ENCODE measurements around the gene AKAP11. TPM values are rescaled to one million over a fixed set of nuclear protein-coding genes. Genes with fewer than 3 reads are reported as not detected.

The AKAP11 gene
- total and polyA plus RNA-seq, 2 of the 13 experiments (the other 11 are each of a cell fraction or from before 2014, with no cell fraction given) = 7.2 to 9.8 TPM

DNA sequence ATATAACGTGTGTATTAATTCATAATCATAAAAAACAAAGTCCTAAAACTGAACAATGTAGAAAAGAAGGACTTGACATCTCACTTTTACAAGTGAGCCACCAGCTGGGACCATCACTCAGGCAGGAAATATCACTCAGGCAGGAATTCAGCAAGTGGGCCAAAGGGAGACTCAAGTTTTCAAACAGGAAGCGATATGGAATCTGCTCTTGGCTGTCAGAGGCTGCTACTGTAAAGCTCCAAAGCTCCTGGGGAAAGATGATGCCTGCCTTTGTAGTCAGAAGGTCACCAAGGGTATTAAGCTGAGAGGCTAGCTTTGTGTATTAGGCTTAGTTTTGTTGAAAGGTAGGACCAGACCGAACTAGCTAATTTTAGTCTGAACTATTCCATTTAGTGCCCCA lies 5.5 kb upstream of the AKAP11 start:
- WGBS (ENCODE audit: low lambda C conversion rate) = 18% methylated on average over 3 of the region's 3 CpGs
- POLR2A ChIA-PET = no interaction called here

More for the DNA sequence above, 5.5 kb upstream of the AKAP11 start:
- no peak for TF ChIP-seq ZMYM3 (CRISPR knock-in tag; IDR thresholded peaks at IDR 0.05)
- TF ChIP-seq, protein P1, sequence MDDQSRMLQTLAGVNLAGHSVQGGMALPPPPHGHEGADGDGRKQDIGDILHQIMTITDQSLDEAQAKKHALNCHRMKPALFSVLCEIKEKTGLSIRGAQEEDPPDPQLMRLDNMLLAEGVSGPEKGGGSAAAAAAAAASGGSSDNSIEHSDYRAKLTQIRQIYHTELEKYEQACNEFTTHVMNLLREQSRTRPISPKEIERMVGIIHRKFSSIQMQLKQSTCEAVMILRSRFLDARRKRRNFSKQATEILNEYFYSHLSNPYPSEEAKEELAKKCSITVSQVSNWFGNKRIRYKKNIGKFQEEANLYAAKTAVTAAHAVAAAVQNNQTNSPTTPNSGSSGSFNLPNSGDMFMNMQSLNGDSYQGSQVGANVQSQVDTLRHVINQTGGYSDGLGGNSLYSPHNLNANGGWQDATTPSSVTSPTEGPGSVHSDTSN (CRISPR knock-in tag; IDR thresholded peaks at IDR 0.05; ENCODE audit: borderline replicate concordance) = no peak
- TF ChIP-seq, protein P2, sequence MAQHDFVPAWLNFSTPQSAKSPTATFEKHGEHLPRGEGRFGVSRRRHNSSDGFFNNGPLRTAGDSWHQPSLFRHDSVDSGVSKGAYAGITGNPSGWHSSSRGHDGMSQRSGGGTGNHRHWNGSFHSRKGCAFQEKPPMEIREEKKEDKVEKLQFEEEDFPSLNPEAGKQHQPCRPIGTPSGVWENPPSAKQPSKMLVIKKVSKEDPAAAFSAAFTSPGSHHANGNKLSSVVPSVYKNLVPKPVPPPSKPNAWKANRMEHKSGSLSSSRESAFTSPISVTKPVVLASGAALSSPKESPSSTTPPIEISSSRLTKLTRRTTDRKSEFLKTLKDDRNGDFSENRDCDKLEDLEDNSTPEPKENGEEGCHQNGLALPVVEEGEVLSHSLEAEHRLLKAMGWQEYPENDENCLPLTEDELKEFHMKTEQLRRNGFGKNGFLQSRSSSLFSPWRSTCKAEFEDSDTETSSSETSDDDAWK (CRISPR knock-in tag; IDR thresholded peaks at IDR 0.05) = no peak
- TF ChIP-seq PCBP1 (IDR thresholded peaks at IDR 0.05; ENCODE audit: borderline replicate concordance, low read depth, low read length) = no peak
- TF ChIP-seq HDAC1 (CRISPR knock-in tag; IDR thresholded peaks at IDR 0.05) = no peak
- TF ChIP-seq ETV5 (CRISPR knock-in tag; IDR thresholded peaks at IDR 0.05; ENCODE audit: borderline replicate concordance) = peak; percentile 28; the same call in 1 of the 2 replicates
- Histone ChIP-seq H3K9me3 (ENCODE audit: low read length) (no peaks in the 10 kb centered on the region), H3K36me3 (replicated peaks in 1 of 2; ENCODE audit: control insufficient read depth in 1 of 2, insufficient read depth in 2 of 2, low read length in 2 of 2) (no peaks in the 10 kb centered on the region), H2AFZ (ENCODE audit: low read length) (no peak overlapping the region), H3K27me3 (ENCODE audit: control insufficient read depth in 1 of 2, insufficient read depth in 2 of 2, low read length in 2 of 2) (no peaks in the 10 kb centered on the region), H3K27ac (ENCODE audit: extremely low read length, insufficient read depth, low read length) (no peak overlapping the region), H3K9ac (ENCODE audit: insufficient read depth, low read depth, low read length) (no peak overlapping the region), H3K4me1 (ENCODE audit: insufficient read depth, low read length) (peaks cover 14% of the 10 kb centered on the region), H3K79me2 (ENCODE audit: insufficient read depth, low read length) (no peaks in the 10 kb centered on the region), H3K4me3 (replicated peaks in 1 of 3; ENCODE audit: insufficient read depth in 1 of 3, low read depth in 2 of 3, low read length in 3 of 3) (no peak overlapping the region), H3K4me2 (ENCODE audit: low read depth, low read length) (no peak overlapping the region; the same call in 1 of the 2 replicates), H4K20me1 (ENCODE audit: insufficient read depth, low read length) (no peaks in the 10 kb centered on the region)
- FAIRE-seq (no peak), DNase-seq (ENCODE audit: low spot score) (no peak), ATAC-seq (peak; percentile 60)
- CTCF ChIA-PET (ENCODE audit: low intra/inter-chr PET ratio, low total read pairs) = no interaction called here
- intact Hi-C loops (cut with micrococcal nuclease; ENCODE audit: unreplicated experiment) (no loop called here), in situ Hi-C loops (cut with HindIII; ENCODE audit: extremely low pct_ligation_motif_present, low pct_unique_long_range_greater_than_20kb) (no loop called here)
- BruUV-seq (replicated peaks) = no TSS peak
